ENCODE results near the gene LRP10.
A peak's percentile ranks its signal among the peaks of the same experiment; 100 is the strongest.
"Not testable (repeated sequence)": the region's sequence is repeated elsewhere in the genome, so short reads cannot be mapped to it uniquely, and the experiment has no call there.

The LRP10 gene

GRCh38 chr14:22854963-22855724, 16.4 kb upstream of the LRP10 start:
- Histone ChIP-seq H3K4me3 (no peak overlapping the region), H3K27ac (no peak overlapping the region)

- Histone ChIP-seq H3K27ac (no peak overlapping the region), H3K4me3 (no peak overlapping the region)
These were observed 15.1 kb upstream of the LRP10 start for GRCh38 chr14:22856428-22856827.

GRCh38 chr14:22860377-22860776, 11.2 kb upstream of the LRP10 start:
- not testable (repeated sequence) for H3K27ac ChIP-seq, H3K4me3 ChIP-seq

GRCh38 chr14:22861651-22862050, 9.9 kb upstream of the LRP10 start:
- Histone ChIP-seq H3K27ac (no peak overlapping the region), H3K4me3 (no peak overlapping the region)

GRCh38 chr14:22864979-22865378, 6.6 kb upstream of the LRP10 start:
- H3K27ac ChIP-seq: no peak overlapping the region
- no peak overlapping the region for H3K4me3 ChIP-seq

- Histone ChIP-seq H3K4me3 (no peak overlapping the region), H3K27ac (no peak overlapping the region)
These were observed 5.8 kb upstream of the LRP10 start for GRCh38 chr14:22865424-22866405.

- Histone ChIP-seq H3K4me3 (no peak overlapping the region), H3K27ac (no peak overlapping the region)
These were observed 4.7 kb upstream of the LRP10 start for GRCh38 chr14:22866874-22867273.

GRCh38 chr14:22870811-22871223, 723 bp upstream of the LRP10 start:
- Histone ChIP-seq H3K4me3 (peak overlapping the region; percentile 62 to 97 (median 88)), H3K27ac (peak overlapping the region; percentile 55 to 99 (median 98))

GRCh38 chr14:22872033-22872832, 693 bp downstream of the LRP10 start:
- Histone ChIP-seq H3K4me3 (peak overlapping the region; percentile 62 to 97 (median 88)), H3K27ac (peak overlapping the region; percentile 92 to 99 (median 98))

GRCh38 chr14:22872833-22873520, 1.4 kb downstream of the LRP10 start:
- Histone ChIP-seq H3K4me3 (peak overlapping the region; percentile 62 to 97 (median 88)), H3K27ac (peak overlapping the region in 20 of 21 experiments; percentile 92 to 99 (median 98))

GRCh38 chr14:22875003-22875747, 3.6 kb downstream of the LRP10 start:
- Histone ChIP-seq H3K27ac (no peak overlapping the region), H3K4me3 (no peak overlapping the region)

GRCh38 chr14:22875748-22876319, 4.3 kb downstream of the LRP10 start:
- Histone ChIP-seq H3K27ac (no peak overlapping the region), H3K4me3 (no peak overlapping the region)

- Histone ChIP-seq H3K27ac (no peak overlapping the region), H3K4me3 (no peak overlapping the region)
These were observed 5.5 kb downstream of the LRP10 start for GRCh38 chr14:22877000-22877501.

GRCh38 chr14:22878271-22879246, 7.0 kb downstream of the LRP10 start:
- Histone ChIP-seq H3K27ac (no peak overlapping the region), H3K4me3 (no peak overlapping the region)

- no peak overlapping the region for H3K4me3 ChIP-seq
These were observed 10.5 kb downstream of the LRP10 start for GRCh38 chr14:22882064-22882463.

GRCh38 chr14:22882529-22883172, 11.1 kb downstream of the LRP10 start:
- Histone ChIP-seq H3K27ac (peak overlapping the region in 1 of 21 experiments; percentile 14), H3K4me3 (no peak overlapping the region)

More at GRCh38 chr14:22882064-22882463, 10.5 kb downstream of the LRP10 start:
- peak overlapping the region in 1 of 21 experiments; percentile 14 for H3K27ac ChIP-seq
